ENCODE data around the gene RIMBP2.
"Not testable (repeated sequence)": the region's sequence is repeated elsewhere in the genome, so short reads cannot be mapped to it uniquely, and the experiment has no call there.

RIMBP2 gene

GRCh38 chr12:130611026-130611905, 104.8 kb downstream of the RIMBP2 start:
- FAIRE-seq: no peak
- no peak for DNase-seq (ENCODE audit: extremely low spot score, insufficient read length, low read depth)

GRCh38 chr12:130609966-130610365, 106.1 kb downstream of the RIMBP2 start:
- FAIRE-seq: no peak

GRCh38 chr12:130608831-130609230, 107.3 kb downstream of the RIMBP2 start:
- DNase-seq (ENCODE audit: extremely low spot score, insufficient read length, low read depth): no peak
- FAIRE-seq: no peak

More at GRCh38 chr12:130609966-130610365, 106.1 kb downstream of the RIMBP2 start:
- DNase-seq (ENCODE audit: extremely low spot score, insufficient read length, low read depth): no peak

GRCh38 chr12:130608132-130608531, 108.0 kb downstream of the RIMBP2 start:
- FAIRE-seq: no peak
- no peak for DNase-seq (ENCODE audit: extremely low spot score, insufficient read length, low read depth)

- no peak for FAIRE-seq
- DNase-seq (ENCODE audit: extremely low spot score, insufficient read length, low read depth): no peak
These were observed 109.9 kb downstream of the RIMBP2 start for GRCh38 chr12:130606231-130606630.

- FAIRE-seq: no peak
- DNase-seq (ENCODE audit: extremely low spot score, insufficient read length, low read depth): no peak
These were observed 112.6 kb downstream of the RIMBP2 start for GRCh38 chr12:130603396-130603965.

- no peak for FAIRE-seq
- DNase-seq (ENCODE audit: extremely low spot score, insufficient read length, low read depth): no peak
These were observed 113.8 kb downstream of the RIMBP2 start for GRCh38 chr12:130602251-130602650.

GRCh38 chr12:130601327-130601726, 114.8 kb downstream of the RIMBP2 start:
- FAIRE-seq: no peak
- DNase-seq (ENCODE audit: extremely low spot score, insufficient read length, low read depth): no peak

- DNase-seq (ENCODE audit: extremely low spot score, insufficient read length, low read depth) (no peak), FAIRE-seq (no peak)
These were observed 119.9 kb downstream of the RIMBP2 start for GRCh38 chr12:130596241-130596640.

- FAIRE-seq: no peak
- no peak for DNase-seq (ENCODE audit: extremely low spot score, insufficient read length, low read depth)
These were observed 120.5 kb downstream of the RIMBP2 start for GRCh38 chr12:130595566-130595965.

- FAIRE-seq (no peak), DNase-seq (ENCODE audit: extremely low spot score, insufficient read length, low read depth) (no peak)
These were observed 123.0 kb downstream of the RIMBP2 start for GRCh38 chr12:130593056-130593455.

GRCh38 chr12:130592641-130593040, 123.5 kb downstream of the RIMBP2 start:
- no peak for DNase-seq (ENCODE audit: extremely low spot score, insufficient read length, low read depth)

GRCh38 chr12:130591736-130592135, 124.4 kb downstream of the RIMBP2 start:
- no peak for FAIRE-seq

More at GRCh38 chr12:130592641-130593040, 123.5 kb downstream of the RIMBP2 start:
- no peak for FAIRE-seq

GRCh38 chr12:130590685-130591084, 125.4 kb downstream of the RIMBP2 start:
- FAIRE-seq: no peak
- DNase-seq (ENCODE audit: extremely low spot score, insufficient read length, low read depth): no peak

More at GRCh38 chr12:130591736-130592135, 124.4 kb downstream of the RIMBP2 start:
- no peak for DNase-seq (ENCODE audit: extremely low spot score, insufficient read length, low read depth)

- DNase-seq (ENCODE audit: extremely low spot score, insufficient read length, low read depth) (no peak), FAIRE-seq (no peak)
These were observed 126.4 kb downstream of the RIMBP2 start for GRCh38 chr12:130589540-130590317.

- no peak for DNase-seq (ENCODE audit: extremely low spot score, insufficient read length, low read depth)
- FAIRE-seq: no peak
These were observed 127.2 kb downstream of the RIMBP2 start for GRCh38 chr12:130588696-130589539.

- FAIRE-seq (no peak), DNase-seq (ENCODE audit: extremely low spot score, insufficient read length, low read depth) (no peak)
These were observed 128.1 kb downstream of the RIMBP2 start for GRCh38 chr12:130587966-130588365.

- DNase-seq (ENCODE audit: extremely low spot score, insufficient read length, low read depth); FAIRE-seq: not testable (repeated sequence)
These were observed 131.6 kb downstream of the RIMBP2 start for GRCh38 chr12:130584475-130584874.

GRCh38 chr12:130583800-130584199, 132.3 kb downstream of the RIMBP2 start:
- FAIRE-seq: no peak

GRCh38 chr12:130583317-130583716, 132.8 kb downstream of the RIMBP2 start:
- DNase-seq (ENCODE audit: extremely low spot score, insufficient read length, low read depth): no peak
- no peak for FAIRE-seq

More at GRCh38 chr12:130583800-130584199, 132.3 kb downstream of the RIMBP2 start:
- DNase-seq (ENCODE audit: extremely low spot score, insufficient read length, low read depth): no peak

Measured in GM18507 (cell line).